ENCODE results near the gene HMGCLL1.

The HMGCLL1 gene

GRCh38 chr6:55578537-55579363, at the start of gene HMGCLL1:
Gene HMGCLL1, minus strand, starts transcription at chr6:55579192. Its CDS starts 137 bp downstream, at chr6:55579055.
- DNase-seq (ENCODE audit: low read depth in 2 of 2), result no peak

- no peak for DNase-seq (ENCODE audit: low read depth in 2 of 2)
Observed at GRCh38 chr6:55621993-55622392, 43.0 kb upstream of the HMGCLL1 start.

- no peak for DNase-seq (ENCODE audit: low read depth in 2 of 2)
Observed at GRCh38 chr6:55621244-55621643, 42.3 kb upstream of the HMGCLL1 start.

- no peak for DNase-seq (ENCODE audit: low read depth in 2 of 2)
Observed at GRCh38 chr6:55617272-55617671, 38.3 kb upstream of the HMGCLL1 start.

- no peak for DNase-seq (ENCODE audit: low read depth in 2 of 2)
Observed at GRCh38 chr6:55604021-55604420, 25.0 kb upstream of the HMGCLL1 start.

- no peak for DNase-seq (ENCODE audit: low read depth in 2 of 2)
Observed at GRCh38 chr6:55601120-55601519, 22.1 kb upstream of the HMGCLL1 start.

GRCh38 chr6:55594442-55594841, 15.4 kb upstream of the HMGCLL1 start:
- DNase-seq (ENCODE audit: low read depth in 2 of 2), result no peak

GRCh38 chr6:55584654-55585354, 5.8 kb upstream of the HMGCLL1 start:
- DNase-seq (ENCODE audit: low read depth in 2 of 2), result no peak

GRCh38 chr6:55576811-55577210, 2.2 kb downstream of the HMGCLL1 start:
- DNase-seq (ENCODE audit: low read depth in 2 of 2), result no peak

- DNase-seq (ENCODE audit: low read depth in 2 of 2), result no peak
Observed at GRCh38 chr6:55574556-55574955, 4.4 kb downstream of the HMGCLL1 start.

- no peak for DNase-seq (ENCODE audit: low read depth in 2 of 2)
Observed at GRCh38 chr6:55569638-55570037, 9.4 kb downstream of the HMGCLL1 start.

- DNase-seq (ENCODE audit: low read depth in 2 of 2), result no peak
Observed at GRCh38 chr6:55568808-55569439, 10.1 kb downstream of the HMGCLL1 start.

GRCh38 chr6:55567558-55567957, 11.4 kb downstream of the HMGCLL1 start:
- DNase-seq (ENCODE audit: low read depth in 2 of 2), result no peak

- DNase-seq (ENCODE audit: low read depth in 2 of 2), result no peak
Observed at GRCh38 chr6:55566036-55566710, 12.8 kb downstream of the HMGCLL1 start.

- no peak for DNase-seq (ENCODE audit: low read depth in 2 of 2)
Observed at GRCh38 chr6:55562318-55562717, 16.7 kb downstream of the HMGCLL1 start.

- no peak for DNase-seq (ENCODE audit: low read depth in 2 of 2)
Observed at GRCh38 chr6:55560290-55560885, 18.6 kb downstream of the HMGCLL1 start.

GRCh38 chr6:55557146-55557545, 21.8 kb downstream of the HMGCLL1 start:
- DNase-seq (ENCODE audit: low read depth in 2 of 2), result no peak

GRCh38 chr6:55545791-55546190, 33.2 kb downstream of the HMGCLL1 start:
- DNase-seq (ENCODE audit: low read depth in 2 of 2), result no peak

GRCh38 chr6:55543633-55544309, 35.2 kb downstream of the HMGCLL1 start:
- no peak for DNase-seq (ENCODE audit: low read depth in 2 of 2)

GRCh38 chr6:55541024-55541423, 38.0 kb downstream of the HMGCLL1 start:
- DNase-seq (ENCODE audit: low read depth in 2 of 2), result no peak

- DNase-seq (ENCODE audit: low read depth in 2 of 2), result no peak
Observed at GRCh38 chr6:55536391-55536956, 42.5 kb downstream of the HMGCLL1 start.
